GM23248 (cell line): ENCODE measurements around the gene KRT6B.

Experiments
- EZH2 ChIP-seq: fragments of 200-600 bp; sonication (generic); IDR thresholded peaks from 2 replicates; pipeline ENCODE4 v1.6.1; 2018; ENCODE audit warnings: antibody characterized with exemption, mild to moderate bottlenecking; ENCODE audit not compliant: insufficient read depth, poor library complexity, severe bottlenecking
- EZH2phosphoT487 ChIP-seq: fragments of 200-600 bp; sonication (generic); IDR thresholded peaks from 2 replicates; pipeline ENCODE4 v1.6.1; 2018; ENCODE audit warnings: antibody characterized with exemption, moderate library complexity, mild to moderate bottlenecking, low read depth; ENCODE audit not compliant: insufficient read depth

DNA sequence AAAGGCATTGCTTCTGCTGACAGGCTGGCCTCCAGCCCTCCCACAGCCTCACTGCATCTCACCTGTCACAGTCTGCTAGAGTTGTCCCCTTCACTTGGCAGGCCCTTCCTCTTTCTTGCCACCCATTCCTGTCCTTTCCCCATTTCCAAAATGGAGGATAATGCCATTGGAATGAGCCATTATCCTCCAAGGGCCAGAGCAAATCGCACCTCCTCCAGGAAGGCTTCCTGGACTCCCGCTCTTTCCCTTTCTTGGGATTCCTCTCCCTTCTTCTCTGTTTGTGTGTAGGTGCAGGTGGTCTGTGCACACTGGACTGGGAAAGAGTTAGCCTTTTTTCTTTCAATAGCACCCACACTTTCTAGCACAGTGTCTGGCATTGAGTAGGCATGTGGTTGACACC lies 49.6 kb downstream of the KRT6B start:
- TF ChIP-seq EZH2 (no peak), EZH2phosphoT487 (no peak)
